ENCODE data around the gene TFB1M. TPM values are rescaled to one million over a fixed set of nuclear protein-coding genes. Genes with fewer than 3 reads are reported as not detected.

The TFB1M gene
- total and polyA plus RNA-seq, 9 of the 15 experiments (the other 6 are each of a cell fraction or from before 2014, with no cell fraction given), result 34.6 to 145 (median 40.4) TPM

DNA sequence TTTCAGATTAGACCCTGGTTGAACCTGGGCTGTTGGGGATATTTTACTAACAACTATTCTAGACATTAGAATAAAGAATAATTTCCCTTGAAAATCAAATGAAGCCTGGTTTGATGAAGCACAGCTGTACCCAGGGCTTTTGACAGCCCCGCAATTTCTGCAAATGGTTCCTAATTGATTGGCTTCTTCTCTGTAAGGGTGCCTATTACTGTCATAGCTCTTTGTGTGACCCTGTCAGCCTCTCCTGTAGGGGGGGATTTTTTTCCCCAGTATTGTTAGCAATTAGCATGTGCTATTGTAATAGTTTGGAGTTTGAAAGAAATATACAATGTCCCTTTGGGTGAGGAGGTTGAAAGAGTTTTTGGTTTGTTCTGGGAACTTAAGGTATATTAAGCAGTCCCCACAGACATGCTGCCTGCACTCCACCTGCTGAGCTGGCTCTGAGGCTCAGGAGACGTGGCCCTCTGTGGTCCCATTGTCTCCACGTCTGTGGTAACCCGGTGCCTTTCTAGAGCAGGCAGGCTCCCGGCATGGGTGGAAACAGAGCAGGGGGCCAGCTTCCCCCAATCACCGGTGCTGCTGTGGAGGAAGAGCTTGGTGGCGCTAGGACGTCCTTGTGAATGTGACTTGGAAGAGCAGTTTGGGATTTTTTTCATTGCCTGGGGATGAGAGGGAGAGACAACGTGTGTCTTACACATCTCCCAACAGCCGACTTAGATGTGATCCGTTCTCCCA is 97.8 kb downstream of the TFB1M start (continued):
- TF ChIP-seq ILK (tag; IDR thresholded peaks at IDR 0.05; ENCODE audit: borderline replicate concordance, low read depth) (no peak), TCFL5 (CRISPR knock-in tag; conservative IDR thresholded peaks at IDR 0.05) (no peak), TGIF2 (CRISPR knock-in tag; IDR thresholded peaks at IDR 0.05) (no peak), CHCHD3 (CRISPR knock-in tag; IDR thresholded peaks at IDR 0.05) (no peak), STAT5B (CRISPR knock-in tag; IDR thresholded peaks at IDR 0.05) (no peak), HNRNPK (IDR thresholded peaks at IDR 0.05; ENCODE audit: low read depth, low read length, poor library complexity, severe bottlenecking) (no peak), ZNF707 (CRISPR knock-in tag; conservative IDR thresholded peaks at IDR 0.05) (no peak), FOXJ2 (tag; IDR thresholded peaks at IDR 0.05) (no peak)
- TF ChIP-seq, protein P1, sequence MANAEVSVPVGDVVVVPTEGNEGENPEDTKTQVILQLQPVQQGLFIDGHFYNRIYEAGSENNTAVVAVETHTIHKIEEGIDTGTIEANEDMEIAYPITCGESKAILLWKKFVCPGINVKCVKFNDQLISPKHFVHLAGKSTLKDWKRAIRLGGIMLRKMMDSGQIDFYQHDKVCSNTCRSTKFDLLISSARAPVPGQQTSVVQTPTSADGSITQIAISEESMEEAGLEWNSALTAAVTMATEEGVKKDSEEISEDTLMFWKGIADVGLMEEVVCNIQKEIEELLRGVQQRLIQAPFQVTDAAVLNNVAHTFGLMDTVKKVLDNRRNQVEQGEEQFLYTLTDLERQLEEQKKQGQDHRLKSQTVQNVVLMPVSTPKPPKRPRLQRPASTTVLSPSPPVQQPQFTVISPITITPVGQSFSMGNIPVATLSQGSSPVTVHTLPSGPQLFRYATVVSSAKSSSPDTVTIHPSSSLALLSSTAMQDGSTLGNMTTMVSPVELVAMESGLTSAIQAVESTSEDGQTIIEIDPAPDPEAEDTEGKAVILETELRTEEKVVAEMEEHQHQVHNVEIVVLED (CRISPR knock-in tag; IDR thresholded peaks at IDR 0.05), result no peak
- TF ChIP-seq, protein P2, sequence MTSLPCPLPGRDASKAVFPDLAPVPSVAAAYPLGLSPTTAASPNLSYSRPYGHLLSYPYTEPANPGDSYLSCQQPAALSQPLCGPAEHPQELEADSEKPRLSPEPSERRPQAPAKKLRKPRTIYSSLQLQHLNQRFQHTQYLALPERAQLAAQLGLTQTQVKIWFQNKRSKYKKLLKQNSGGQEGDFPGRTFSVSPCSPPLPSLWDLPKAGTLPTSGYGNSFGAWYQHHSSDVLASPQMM (CRISPR knock-in tag; IDR thresholded peaks at IDR 0.05), result no peak
